HepG2 (cell line): ENCODE measurements around the gene MASP2. TPM values are rescaled to one million over a fixed set of nuclear protein-coding genes. Genes with fewer than 3 reads are reported as not detected.
A peak's percentile ranks its signal among the peaks of the same experiment; 100 is the strongest.

ENCODE experiments used
- ATAC-seq: fragments of 200-7000 bp; cut with Tn5 transposase; 3 replicates; pipeline ENCODE4 v1.9.1; 2020; ENCODE audit warnings: mild to moderate bottlenecking, moderate library complexity
- BruUV-seq: library from RNA; stranded (reverse); fragments of 400-500 nt; replicated peaks from 2 replicates; lab custom pipeline; 2021; lab: Mats Ljungman, UMichigan
- CTCF ChIA-PET: fragments of 300-600 bp; formaldehyde crosslinking; extraction: SDS; loops from one replicate; lab custom pipeline; 2021; ENCODE audit warnings: low total read pairs, inconsistent platforms, low intra/inter-chr PET ratio; lab: Yijun Ruan, JAX
- POLR2A ChIA-PET: fragments of 350-600 bp; sonication (Branson Sonifier 250); formaldehyde crosslinking; loops from one replicate; lab custom pipeline; 2020; ENCODE audit warnings: antibody characterized with exemption, inconsistent platforms; lab: Yijun Ruan, JAX
- DNase-seq: peaks from one replicate; pipeline ENCODE4 v3.0.0-alpha.2; 2015; ENCODE audit warnings: low spot score
- FAIRE-seq: peaks from 3 replicates; lab custom pipeline; 2011; peaks lifted over from hg19 to GRCh38; lab: Jason Lieb, UNC
- H2AFZ ChIP-seq: one replicate; pipeline ENCODE4 v1.6.1; 2011; ENCODE audit warnings: low read length, inconsistent platforms
- H3K27ac ChIP-seq: fragments of 300-600 bp; 3 replicates; pipeline ENCODE4 v1.8.0; 2011; ENCODE audit warnings: mixed run types, mild to moderate bottlenecking, mixed read lengths, low read length, inconsistent platforms; ENCODE audit not compliant: insufficient read depth; ENCODE audit errors: extremely low read length
- H3K27me3 ChIP-seq, 2 experiments: fragments of 200-600 bp in 1 of 2; 2 replicates in 1 of 2; 3 replicates in 1 of 2; pipeline versions ENCODE4 v1.6.0 to v1.8.0; 2011; ENCODE audit warnings: low read length in 2 of 2, mild to moderate bottlenecking in 2 of 2, moderate library complexity in 2 of 2, inconsistent platforms in 1 of 2; ENCODE audit not compliant: insufficient read depth in 2 of 2, control insufficient read depth in 1 of 2
- H3K36me3 ChIP-seq, 2 experiments: fragments of 200-600 bp in 1 of 2; replicated peaks in 1 of 2; 2 replicates in 1 of 2; 3 replicates in 1 of 2; pipeline versions ENCODE4 v1.5.1 to v1.8.0; 2011; ENCODE audit warnings: low read length in 2 of 2, inconsistent platforms in 1 of 2; ENCODE audit not compliant: insufficient read depth in 2 of 2, control insufficient read depth in 1 of 2
- H3K4me1 ChIP-seq: 2 replicates; pipeline ENCODE4 v1.5.1; 2012; ENCODE audit warnings: low read length, inconsistent platforms; ENCODE audit not compliant: insufficient read depth
- H3K4me2 ChIP-seq: 2 replicates; pipeline ENCODE4 v1.6.0; 2011; ENCODE audit warnings: low read depth, low read length, inconsistent platforms
- H3K4me3 ChIP-seq, 3 experiments: fragments of 200-600 bp in 1 of 3; sonication (generic), shearing (Covaris generic) in 1 of 3; replicated peaks in 1 of 3; 2 replicates each; pipeline ENCODE4 v1.5.1; 2011 to 2016; ENCODE audit warnings: low read length in 3 of 3, inconsistent platforms in 2 of 3, low read depth in 2 of 3, mild to moderate bottlenecking in 2 of 3, control low read depth in 1 of 3, mixed read lengths in 1 of 3; ENCODE audit not compliant: insufficient read depth in 1 of 3
- H3K79me2 ChIP-seq: one replicate; pipeline ENCODE4 v1.6.1; 2011; ENCODE audit warnings: low read length, inconsistent platforms; ENCODE audit not compliant: insufficient read depth
- H3K9ac ChIP-seq: 2 replicates; pipeline ENCODE4 v1.6.0; 2011; ENCODE audit warnings: mild to moderate bottlenecking, low read depth, low read length, inconsistent platforms; ENCODE audit not compliant: insufficient read depth
- H3K9me3 ChIP-seq: 2 replicates; pipeline ENCODE4 v1.5.1; 2012; ENCODE audit warnings: mild to moderate bottlenecking, low read length
- H4K20me1 ChIP-seq: 2 replicates; pipeline ENCODE4 v1.6.0; 2011; ENCODE audit warnings: inconsistent platforms, mild to moderate bottlenecking, low read length, moderate library complexity; ENCODE audit not compliant: insufficient read depth
- GATAD2A ChIP-seq: IDR thresholded peaks from 2 replicates; pipeline ENCODE4 v1.6.1; 2016
- HOXA5 ChIP-seq: sonication (generic); formaldehyde crosslinking; IDR thresholded peaks from 2 replicates; pipeline ENCODE4 v1.4.0; 2020; ENCODE audit warnings: missing genetic modification reagents
- POLR2A ChIP-seq, 2 experiments: IDR thresholded peaks; 2 replicates each; pipeline ENCODE4 v1.6.1; 2011; ENCODE audit warnings: low read depth in 2 of 2, low read length in 2 of 2, mild to moderate bottlenecking in 1 of 2, moderate library complexity in 1 of 2; ENCODE audit not compliant: insufficient read depth in 1 of 2
- POLR2AphosphoS2 ChIP-seq: IDR thresholded peaks from 2 replicates; pipeline ENCODE4 v1.6.1; 2011; ENCODE audit warnings: low read depth, low read length, improper control_type of control experiment
- POLR2AphosphoS5 ChIP-seq: IDR thresholded peaks from 2 replicates; pipeline ENCODE4 v1.6.1; 2012; ENCODE audit warnings: low read depth, low read length
- POLR2G ChIP-seq: fragments of 200-400 bp; formaldehyde crosslinking; IDR thresholded peaks from 2 replicates; pipeline ENCODE4 v1.6.1; 2018; ENCODE audit warnings: mild to moderate bottlenecking, low read depth, low read length, moderate library complexity
- RBFOX2 ChIP-seq: fragments of 200-400 bp; formaldehyde crosslinking; IDR thresholded peaks from 2 replicates; pipeline ENCODE4 v1.6.1; 2017; ENCODE audit warnings: low read depth, mild to moderate bottlenecking, low read length
- RBM22 ChIP-seq: fragments of 200-400 bp; formaldehyde crosslinking; optimal IDR thresholded peaks from 2 replicates; pipeline ENCODE3; 2017; ENCODE audit warnings: mild to moderate bottlenecking, low read length, moderate library complexity
- TOPORS ChIP-seq: sonication (generic); formaldehyde crosslinking; IDR thresholded peaks from 2 replicates; pipeline ENCODE4 v1.8.0; 2023; ENCODE audit warnings: mild to moderate bottlenecking, missing genetic modification reagents
- ZNF224 ChIP-seq: sonication (generic); formaldehyde crosslinking; IDR thresholded peaks from 2 replicates; pipeline ENCODE4 v1.5.0; 2020; ENCODE audit warnings: mild to moderate bottlenecking, missing genetic modification reagents
- ZNF24 ChIP-seq: fragments of 450-650 bp; IDR thresholded peaks from 2 replicates; pipeline ENCODE4 v1.6.1; 2017; ENCODE audit warnings: antibody characterized with exemption, mild to moderate bottlenecking
- ZNF34 ChIP-seq: sonication (generic); formaldehyde crosslinking; IDR thresholded peaks from 2 replicates; pipeline ENCODE4 v1.4.0; 2020; ENCODE audit warnings: mild to moderate bottlenecking, missing genetic modification reagents, borderline replicate concordance
- WGBS: methylation state at CpG from one replicate; pipeline ENCODE4 v1.1.6; 2017; ENCODE audit warnings: low lambda C conversion rate; 5-methylcytosine and 5-hydroxymethylcytosine counted together
- in situ Hi-C: cut with HindIII; loops from 2 replicates; pipeline ENCODE4 v1.10.0; 2017; ENCODE audit warnings: low pct_unique_long_range_greater_than_20kb; ENCODE audit not compliant: extremely low pct_ligation_motif_present
- intact Hi-C: fragments of 100-400 bp; cut with micrococcal nuclease; formaldehyde crosslinking; loops from one replicate; pipeline ENCODE4 v1.10.0; 2022; ENCODE audit not compliant: unreplicated experiment
- polyA plus RNA-seq, 8 experiments: library from polyadenylated mRNA; depleted of rRNA in 3 of 8; stranded (reverse) in 7 of 8; unstranded in 1 of 8; fragments of >200 nt; fragmentation: Illumina TruSeq in 4 of 8; extraction: Trizol in 4 of 8; gene quantifications; 2 replicates each; pipeline versions ENCODE4 v1.2.1 to v1.2.3, GENCODE V29; 2011 to 2016; ENCODE audit warnings: low read depth in 4 of 8, missing spikeins in 1 of 8, mixed read lengths in 1 of 8; ENCODE audit not compliant: insufficient read depth in 1 of 8
- total RNA-seq, 5 experiments: library from RNA; depleted of rRNA; stranded (reverse); fragments of >200 nt; fragmentation: Illumina TruSeq; extraction: Trizol; gene quantifications; 2 replicates each; pipeline ENCODE4 v1.2.3, GENCODE V29; 2016; ENCODE audit warnings: low read depth in 1 of 5
- TF ChIP-seq, protein P1 (sequence below): sonication (generic); formaldehyde crosslinking; IDR thresholded peaks from 2 replicates; pipeline ENCODE4 v1.4.0; 2020; ENCODE audit warnings: missing genetic modification reagents

The MASP2 gene
- total and polyA plus RNA-seq, 2 of the 13 experiments (the other 11 are each of a cell fraction or from before 2014, with no cell fraction given), result 7.1 to 11.8 TPM

DNA sequence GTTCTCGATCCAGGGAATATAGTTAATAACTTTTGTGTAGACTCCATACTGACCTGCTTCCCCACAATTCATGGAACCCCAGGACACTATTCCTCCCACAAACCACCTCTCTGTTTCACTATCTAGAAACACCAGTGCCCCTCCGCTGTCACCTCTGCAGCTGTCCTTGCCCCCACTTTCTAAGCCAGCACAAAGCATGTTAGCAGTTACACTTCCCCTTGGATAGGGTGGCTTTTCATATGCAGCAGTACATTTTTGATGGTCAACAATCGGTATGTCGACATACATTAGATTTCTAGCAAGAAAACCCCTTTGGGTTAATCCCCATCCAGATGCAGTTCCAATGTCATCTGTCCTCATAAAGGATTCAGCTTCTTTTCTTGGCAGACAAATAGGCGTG is 20.1 kb downstream of the MASP2 start:
- no peaks in the 10 kb centered on the region for H3K4me1 ChIP-seq
- H3K4me2 ChIP-seq, result no peak overlapping the region
- no peak for FAIRE-seq
- no TSS peak for BruUV-seq
- intact Hi-C loops (no loop called here), in situ Hi-C loops (loop anchor here (25.0 kb wide), 1 partner anchor 610 kb away; no protein-coding TSS in a partner anchor)
- DNase-seq, result no peak
- CTCF ChIA-PET, result no interaction called here
- peaks cover 6 to 41% of the 10 kb centered on the region in 2 experiments for H3K36me3 ChIP-seq
- POLR2A ChIA-PET, result no interaction called here
- no peak overlapping the region for H3K9ac ChIP-seq
- H3K9me3 ChIP-seq, result no peaks in the 10 kb centered on the region
- H3K79me2 ChIP-seq, result no peaks in the 10 kb centered on the region
- H4K20me1 ChIP-seq, result no peaks in the 10 kb centered on the region; the same call in 1 of the 2 replicates
- ATAC-seq, result no peak; the same call in 2 of the 3 replicates
- no peak overlapping the region for H3K4me3 ChIP-seq
- TF ChIP-seq RBFOX2, result peak; percentile 43; the same call in 1 of the 2 replicates
- 0 out of 2 replicates have a peak, but pooled peaks have one; percentile 41 for TF ChIP-seq POLR2AphosphoS2
- TF ChIP-seq, protein P1, sequence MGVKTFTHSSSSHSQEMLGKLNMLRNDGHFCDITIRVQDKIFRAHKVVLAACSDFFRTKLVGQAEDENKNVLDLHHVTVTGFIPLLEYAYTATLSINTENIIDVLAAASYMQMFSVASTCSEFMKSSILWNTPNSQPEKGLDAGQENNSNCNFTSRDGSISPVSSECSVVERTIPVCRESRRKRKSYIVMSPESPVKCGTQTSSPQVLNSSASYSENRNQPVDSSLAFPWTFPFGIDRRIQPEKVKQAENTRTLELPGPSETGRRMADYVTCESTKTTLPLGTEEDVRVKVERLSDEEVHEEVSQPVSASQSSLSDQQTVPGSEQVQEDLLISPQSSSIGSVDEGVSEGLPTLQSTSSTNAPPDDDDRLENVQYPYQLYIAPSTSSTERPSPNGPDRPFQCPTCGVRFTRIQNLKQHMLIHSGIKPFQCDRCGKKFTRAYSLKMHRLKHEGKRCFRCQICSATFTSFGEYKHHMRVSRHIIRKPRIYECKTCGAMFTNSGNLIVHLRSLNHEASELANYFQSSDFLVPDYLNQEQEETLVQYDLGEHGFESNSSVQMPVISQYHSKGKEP (CRISPR knock-in tag), result no peak
- peak; percentile 47 for TF ChIP-seq POLR2AphosphoS5
- TF ChIP-seq POLR2A (IDR thresholded peaks at IDR 0.05; ENCODE audit: insufficient read depth in 1 of 2, low read depth in 2 of 2, low read length in 2 of 2), result peak in 1 of 2 experiments; percentile 31; a peak in 1 of 4 replicates
- peak; percentile 13 for TF ChIP-seq RBM22
- no peak for TF ChIP-seq ZNF34 (CRISPR knock-in tag)
- peak; percentile 65 for TF ChIP-seq POLR2G
- TF ChIP-seq ZNF24, result no peak
- no peak for TF ChIP-seq HOXA5 (CRISPR knock-in tag)
- no peak for TF ChIP-seq GATAD2A (CRISPR knock-in tag)
- no peak for TF ChIP-seq ZNF224 (CRISPR knock-in tag)
- TF ChIP-seq TOPORS, result no peak
- no peak overlapping the region for H3K27ac ChIP-seq
- no peak overlapping the region for H2AFZ ChIP-seq
- H3K27me3 ChIP-seq, result no peaks in the 10 kb centered on the region
- 97% methylated on average over 5 of the region's 5 CpGs for WGBS
